ENCODE measurements around the gene CHRNA7.
"Not testable (repeated sequence)": the region's sequence is repeated elsewhere in the genome, so short reads cannot be mapped to it uniquely, and the experiment has no call there.

The CHRNA7 gene

GRCh38 chr15:32122013-32122412, 91.7 kb downstream of the CHRNA7 start:
- no peak for DNase-seq

- DNase-seq = no peak
These were observed 93.2 kb downstream of the CHRNA7 start for GRCh38 chr15:32123473-32123872.

- no peak for DNase-seq
These were observed 94.4 kb downstream of the CHRNA7 start for GRCh38 chr15:32124726-32125125.

GRCh38 chr15:32125595-32125994, 95.3 kb downstream of the CHRNA7 start:
- DNase-seq = no peak

- DNase-seq = no peak
These were observed 99.5 kb downstream of the CHRNA7 start for GRCh38 chr15:32129815-32130214.

GRCh38 chr15:32130823-32131222, 100.5 kb downstream of the CHRNA7 start:
- no peak for DNase-seq

- no peak for DNase-seq
These were observed 101.5 kb downstream of the CHRNA7 start for GRCh38 chr15:32131803-32132202.

GRCh38 chr15:32132859-32133258, 102.5 kb downstream of the CHRNA7 start:
- no peak for DNase-seq

GRCh38 chr15:32134842-32135241, 104.5 kb downstream of the CHRNA7 start:
- DNase-seq = no peak

GRCh38 chr15:32135335-32135734, 105.0 kb downstream of the CHRNA7 start:
- DNase-seq = no peak

- not testable (repeated sequence) for DNase-seq
These were observed 115.2 kb downstream of the CHRNA7 start for GRCh38 chr15:32145512-32145911.

GRCh38 chr15:32148833-32149555, 118.7 kb downstream of the CHRNA7 start:
- DNase-seq = no peak

GRCh38 chr15:32152574-32152973, 122.3 kb downstream of the CHRNA7 start:
- no peak for DNase-seq

- DNase-seq = not testable (repeated sequence)
These were observed 123.7 kb downstream of the CHRNA7 start for GRCh38 chr15:32153868-32154623.

GRCh38 chr15:32162143-32162542, 131.8 kb downstream of the CHRNA7 start:
- DNase-seq = not testable (repeated sequence)

GRCh38 chr15:32164065-32164464, 133.8 kb downstream of the CHRNA7 start:
- DNase-seq = not testable (repeated sequence)

GRCh38 chr15:32164747-32165146, 134.4 kb downstream of the CHRNA7 start:
- not testable (repeated sequence) for DNase-seq

GRCh38 chr15:32165775-32166174, 135.5 kb downstream of the CHRNA7 start:
- DNase-seq = not testable (repeated sequence)

GRCh38 chr15:32166270-32166669, 136.0 kb downstream of the CHRNA7 start:
- DNase-seq = not testable (repeated sequence)

- not testable (repeated sequence) for DNase-seq
These were observed 137.6 kb downstream of the CHRNA7 start for GRCh38 chr15:32167913-32168312.

- DNase-seq = not testable (repeated sequence)
These were observed 150.3 kb downstream of the CHRNA7 start for GRCh38 chr15:32180579-32180978.

- DNase-seq = not testable (repeated sequence)
These were observed 163.5 kb downstream of the CHRNA7 start for GRCh38 chr15:32193780-32194179.

- not testable (repeated sequence) for DNase-seq
These were observed 165.9 kb downstream of the CHRNA7 start for GRCh38 chr15:32196206-32196605.

GRCh38 chr15:32198938-32199337, 168.6 kb downstream of the CHRNA7 start:
- DNase-seq = not testable (repeated sequence)
